Neural cell (in vitro differentiated cells): ENCODE results near the gene MSMP.

Experiments used
- CTCF ChIP-seq: fragments of 450-650 bp; IDR thresholded peaks from 2 replicates; pipeline ENCODE4 v1.5.1; 2014; ENCODE audit warnings: antibody characterized with exemption, mild to moderate bottlenecking, moderate library complexity; ENCODE audit not compliant: poor library complexity, severe bottlenecking
- EP300 ChIP-seq: fragments of 450-650 bp; conservative IDR thresholded peaks from 2 replicates; pipeline ENCODE4 v1.6.1; 2014; ENCODE audit warnings: antibody characterized with exemption, mild to moderate bottlenecking, moderate library complexity; ENCODE audit not compliant: poor library complexity, severe bottlenecking
- EZH2 ChIP-seq: fragments of 200-600, 300-800 bp; shearing (Covaris generic), sonication (generic); IDR thresholded peaks from 2 replicates; pipeline ENCODE4 v1.6.1; 2014; ENCODE audit warnings: antibody characterized with exemption, low read length, borderline replicate concordance, mild to moderate bottlenecking; ENCODE audit not compliant: insufficient read depth, poor library complexity, severe bottlenecking
- POLR2AphosphoS5 ChIP-seq: IDR thresholded peaks from 2 replicates; pipeline ENCODE4 v1.6.1; 2012
- SMC3 ChIP-seq: fragments of 450-650 bp; conservative IDR thresholded peaks from 2 replicates; pipeline ENCODE4 v1.6.1; 2014; ENCODE audit warnings: antibody characterized with exemption, mild to moderate bottlenecking, moderate library complexity; ENCODE audit not compliant: poor library complexity

DNA sequence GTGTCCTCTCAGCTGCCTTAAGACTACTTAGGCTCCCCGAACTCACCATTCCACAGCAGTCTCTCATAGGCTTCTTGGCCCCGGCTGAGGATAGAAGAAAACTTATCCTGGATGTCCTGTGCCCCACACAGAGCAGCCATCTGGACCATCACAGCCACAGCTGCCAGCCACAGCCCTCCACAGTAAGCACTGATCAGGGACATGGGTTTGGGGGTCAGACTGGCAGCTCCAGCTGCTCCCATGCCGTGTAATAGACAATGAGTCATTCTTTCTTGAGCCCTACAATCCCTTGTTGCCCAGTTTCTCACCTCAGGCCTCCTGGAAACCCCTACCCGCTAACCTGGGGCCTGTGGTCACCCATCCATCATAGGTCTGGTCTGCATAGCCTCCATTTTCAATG, 15.9 kb downstream of the MSMP start:
- no peak for TF ChIP-seq CTCF
- TF ChIP-seq SMC3: no peak
- TF ChIP-seq EP300: no peak
- no peak for TF ChIP-seq POLR2AphosphoS5
- no peak for TF ChIP-seq EZH2
